Brain microvascular endothelial cell (primary cell): ENCODE results near the gene KIF6.
A peak's percentile ranks its signal among the peaks of the same experiment; 100 is the strongest.

ENCODE experiments used
- DNase-seq: peaks from one replicate; pipeline ENCODE4 v3.0.0-alpha.2; 2020
- H3K27ac ChIP-seq: fragments of 250-450 bp; sonication (Bioruptor Pico); 2 replicates; pipeline ENCODE4 v1.5.1; 2020; ENCODE audit warnings: mild to moderate bottlenecking, moderate library complexity
- H3K27me3 ChIP-seq: fragments of 250-450 bp; sonication (Bioruptor Pico); replicated peaks from 2 replicates; pipeline ENCODE4 v1.5.1; 2020; ENCODE audit warnings: mild to moderate bottlenecking
- H3K36me3 ChIP-seq: fragments of 250-450 bp; sonication (Bioruptor Pico); replicated peaks from 2 replicates; pipeline ENCODE4 v1.5.1; 2020; ENCODE audit warnings: mild to moderate bottlenecking
- H3K4me3 ChIP-seq: 2 replicates; pipeline ENCODE4 v1.5.1; 2011; ENCODE audit warnings: low read depth, mild to moderate bottlenecking, control low read depth, low read length, moderate library complexity
- CTCF ChIP-seq: IDR thresholded peaks from 2 replicates; pipeline ENCODE4 v1.5.1; 2011; ENCODE audit warnings: low read depth, mild to moderate bottlenecking, moderate library complexity, low read length, control low read depth, inconsistent platforms; ENCODE audit errors: missing control alignments
- in situ Hi-C: cut with HindIII; loops from 2 replicates; pipeline ENCODE4 v1.10.0; 2017; ENCODE audit warnings: low sequenced_read_pairs, low pct_ligation_motif_present

The KIF6 gene

GRCh38 chr6:39724787-39725631, at the start of gene KIF6:
KIF6 (minus strand) TSS chr6:39725408; CDS start chr6:39725310, 98 bp downstream.
- H3K27me3 ChIP-seq = no peaks in the 10 kb centered on the region
- in situ Hi-C loops = no loop called here
- H3K36me3 ChIP-seq = no peaks in the 10 kb centered on the region

GRCh38 chr6:39773782-39774181, 48.6 kb upstream of the KIF6 start:
- no peak for DNase-seq
- TF ChIP-seq CTCF = no peak
- Histone ChIP-seq H3K36me3 (no peaks in the 10 kb centered on the region), H3K27ac (no peak overlapping the region), H3K4me3 (no peak overlapping the region), H3K27me3 (no peaks in the 10 kb centered on the region)
- in situ Hi-C loops = no loop called here

More at GRCh38 chr6:39724787-39725631, at the start of gene KIF6:
- peak; percentile 84 for DNase-seq
- H3K27ac ChIP-seq = peak within 1 kb of the TSS; percentile 28
- no peak for TF ChIP-seq CTCF
- peak within 1 kb of the TSS; percentile 79 for H3K4me3 ChIP-seq

GRCh38 chr6:39772559-39773273, 47.5 kb upstream of the KIF6 start:
- TF ChIP-seq CTCF = no peak
- H3K27me3 ChIP-seq = no peaks in the 10 kb centered on the region
- in situ Hi-C loops = no loop called here
- H3K27ac ChIP-seq = no peak overlapping the region
- no peaks in the 10 kb centered on the region for H3K36me3 ChIP-seq
- H3K4me3 ChIP-seq = no peak overlapping the region
- peak; percentile 15 for DNase-seq

- Histone ChIP-seq H3K36me3 (no peaks in the 10 kb centered on the region), H3K27ac (no peak overlapping the region), H3K4me3 (no peak overlapping the region), H3K27me3 (no peaks in the 10 kb centered on the region)
- no peak for DNase-seq
- TF ChIP-seq CTCF = no peak
- in situ Hi-C loops = no loop called here
Measured at GRCh38 chr6:39770446-39770845, 45.2 kb upstream of the KIF6 start.

- Histone ChIP-seq H3K27ac (no peak overlapping the region), H3K36me3 (no peaks in the 10 kb centered on the region), H3K4me3 (no peak overlapping the region), H3K27me3 (no peaks in the 10 kb centered on the region)
- TF ChIP-seq CTCF = no peak
- DNase-seq = no peak
- in situ Hi-C loops = no loop called here
Measured at GRCh38 chr6:39769012-39769411, 43.8 kb upstream of the KIF6 start.
